SK-N-SH treated with all-trans-retinoic acid at 6 μM for 48 hours (cell line): Measurements from ENCODE around the gene ARHGAP26.
"Not testable (repeated sequence)": the region's sequence is repeated elsewhere in the genome, so short reads cannot be mapped to it uniquely, and the experiment has no call there.

Experiments
- ATAC-seq: fragments of 200-7000 bp; cut with Tn5 transposase; 3 replicates; pipeline ENCODE4 v1.9.1; 2020; ENCODE audit warnings: mild to moderate bottlenecking, moderate library complexity
- ARNTL ChIP-seq: fragments of 450-650 bp; formaldehyde crosslinking; IDR thresholded peaks from 2 replicates; pipeline ENCODE4 v1.5.0; 2020; ENCODE audit warnings: low read depth, mild to moderate bottlenecking, moderate library complexity, borderline replicate concordance
- BACH2 ChIP-seq: fragments of 250-450 bp; sonication (Bioruptor Pico); IDR thresholded peaks from 2 replicates; pipeline ENCODE4 v1.9.0; 2021; ENCODE audit warnings: mild to moderate bottlenecking, borderline replicate concordance
- CSDC2 ChIP-seq: fragments of 250-450 bp; sonication (Bioruptor Pico); IDR thresholded peaks from 2 replicates; pipeline ENCODE4 v1.5.0; 2020; ENCODE audit warnings: mild to moderate bottlenecking, moderate library complexity
- ESRRG ChIP-seq: fragments of 250-450 bp; sonication (Bioruptor Pico); IDR thresholded peaks from 2 replicates; pipeline ENCODE4 v1.6.1; 2021; ENCODE audit warnings: mild to moderate bottlenecking
- GLIS3 ChIP-seq: fragments of 250-450 bp; sonication (Bioruptor Pico); IDR thresholded peaks from 2 replicates; pipeline ENCODE4 v1.5.0; 2020; ENCODE audit warnings: mild to moderate bottlenecking, moderate library complexity
- ISL1 ChIP-seq: fragments of 250-450 bp; sonication (Bioruptor Pico); IDR thresholded peaks from 2 replicates; pipeline ENCODE4 v2.1.2; 2022; ENCODE audit warnings: mild to moderate bottlenecking, moderate library complexity
- PATZ1 ChIP-seq: fragments of 250-450 bp; sonication (Bioruptor Pico); IDR thresholded peaks from 2 replicates; pipeline ENCODE4 v1.8.0; 2020; ENCODE audit warnings: mild to moderate bottlenecking, moderate library complexity, borderline replicate concordance
- POU6F1 ChIP-seq: fragments of 250-450 bp; sonication (Bioruptor Pico); IDR thresholded peaks from 2 replicates; pipeline ENCODE4 v1.8.0; 2021; ENCODE audit warnings: low read depth, mild to moderate bottlenecking, moderate library complexity, borderline replicate concordance
- PPARA ChIP-seq: fragments of 250-450 bp; sonication (Bioruptor Pico); IDR thresholded peaks from 2 replicates; pipeline ENCODE4 v1.5.0; 2020; ENCODE audit warnings: mild to moderate bottlenecking, borderline replicate concordance
- RARB ChIP-seq: fragments of 250-450 bp; sonication (Bioruptor Pico); IDR thresholded peaks from 2 replicates; pipeline ENCODE4 v1.8.0; 2021; ENCODE audit warnings: mild to moderate bottlenecking, moderate library complexity
- SNAI2 ChIP-seq: fragments of 250-450 bp; sonication (Bioruptor Pico); IDR thresholded peaks from 2 replicates; pipeline ENCODE4 v1.5.0; 2020; ENCODE audit warnings: mild to moderate bottlenecking, moderate library complexity
- TCF4 ChIP-seq: fragments of 250-450 bp; sonication (Bioruptor Pico); IDR thresholded peaks from 2 replicates; pipeline ENCODE4 v1.8.0; 2021; ENCODE audit warnings: mild to moderate bottlenecking, moderate library complexity, borderline replicate concordance
- TOX ChIP-seq: fragments of 250-450 bp; sonication (Bioruptor Pico); IDR thresholded peaks from 2 replicates; pipeline ENCODE4 v1.8.0; 2021; ENCODE audit warnings: mild to moderate bottlenecking, moderate library complexity, borderline replicate concordance
- TSHZ2 ChIP-seq: fragments of 250-450 bp; sonication (Bioruptor Pico); IDR thresholded peaks from 2 replicates; pipeline ENCODE4 v1.5.0; 2020; ENCODE audit warnings: mild to moderate bottlenecking, moderate library complexity
- ZC3H10 ChIP-seq: fragments of 250-450 bp; sonication (Bioruptor Pico); IDR thresholded peaks from 2 replicates; pipeline ENCODE4 v1.5.1; 2021; ENCODE audit warnings: mild to moderate bottlenecking, moderate library complexity
- ZNF565 ChIP-seq: fragments of 450-650 bp; formaldehyde crosslinking; conservative IDR thresholded peaks from 2 replicates; pipeline ENCODE4 v1.5.0; 2020; ENCODE audit warnings: low read depth, mild to moderate bottlenecking, moderate library complexity
- ZNF70 ChIP-seq: fragments of 450-650 bp; formaldehyde crosslinking; IDR thresholded peaks from 2 replicates; pipeline ENCODE4 v1.5.0; 2020; ENCODE audit warnings: mild to moderate bottlenecking, moderate library complexity

Gene ARHGAP26

GRCh38 chr5:143199843-143200242 is 429.7 kb downstream of the ARHGAP26 start:
- no peak for ATAC-seq
- no peak for TF ChIP-seq ESRRG (CRISPR knock-in tag)

- no peak for TF ChIP-seq BACH2
- peak; percentile 41 for TF ChIP-seq ISL1 (CRISPR knock-in tag)
- ATAC-seq = peak; percentile 61
Observed at GRCh38 chr5:143200781-143201398, 430.7 kb downstream of the ARHGAP26 start.

GRCh38 chr5:143201589-143201988 is 431.4 kb downstream of the ARHGAP26 start:
- no peak for ATAC-seq
- TF ChIP-seq RARB (CRISPR knock-in tag) = no peak

- ATAC-seq = not testable (repeated sequence)
Observed at GRCh38 chr5:143203301-143203956, 433.3 kb downstream of the ARHGAP26 start.

GRCh38 chr5:143204474-143205246 is 434.5 kb downstream of the ARHGAP26 start:
- TF ChIP-seq POU6F1 (CRISPR knock-in tag) (no peak), ZNF565 (no peak), SNAI2 (CRISPR knock-in tag) (no peak), TSHZ2 (CRISPR knock-in tag) (no peak), RARB (CRISPR knock-in tag) (no peak), TCF4 (CRISPR knock-in tag) (no peak), TOX (CRISPR knock-in tag) (no peak), BACH2 (no peak), ISL1 (CRISPR knock-in tag) (no peak), ZNF70 (CRISPR knock-in tag) (no peak), GLIS3 (CRISPR knock-in tag) (no peak)
- ATAC-seq = peak; percentile 56

- TF ChIP-seq ZNF565 (no peak), PPARA (CRISPR knock-in tag) (no peak), ISL1 (CRISPR knock-in tag) (0 out of 2 replicates have a peak, but pooled peaks have one; percentile 13)
- TF ChIP-seq, all 23 proteins: peak for 1
- peak; percentile 97 for ATAC-seq
Observed at GRCh38 chr5:143205386-143205785, 435.2 kb downstream of the ARHGAP26 start.

GRCh38 chr5:143205883-143206195 is 435.7 kb downstream of the ARHGAP26 start:
- TF ChIP-seq ISL1 (CRISPR knock-in tag) = no peak
- TF ChIP-seq ZNF70 (CRISPR knock-in tag) = no peak
- TF ChIP-seq PPARA (CRISPR knock-in tag) = no peak
- TF ChIP-seq ARNTL (CRISPR knock-in tag) = no peak
- no peak for TF ChIP-seq ZC3H10
- no peak for TF ChIP-seq ESRRG (CRISPR knock-in tag)
- no peak for TF ChIP-seq RARB (CRISPR knock-in tag)
- TF ChIP-seq CSDC2 (CRISPR knock-in tag) = no peak
- no peak for TF ChIP-seq BACH2
- no peak for TF ChIP-seq PATZ1 (CRISPR knock-in tag)
- TF ChIP-seq TCF4 (CRISPR knock-in tag) = no peak
- ATAC-seq = no peak
